ENCODE results near the gene CMPK2. TPM values are rescaled to one million over a fixed set of nuclear protein-coding genes. Genes with fewer than 3 reads are reported as not detected.

The CMPK2 gene
- total and polyA plus RNA-seq, 9 of the 15 experiments (the other 6 are each of a cell fraction or from before 2014, with no cell fraction given): 2.6 to 10.5 (median 5.0) TPM

GRCh38 chr2:6893876-6894482 lies 28.3 kb upstream of the CMPK2 start:
- no peaks in the 10 kb centered on the region for H3K9me3 ChIP-seq (replicated peaks; ENCODE audit: control insufficient read depth, insufficient read depth, low read depth, low read length)
- no peaks in the 10 kb centered on the region for H3K9me1 ChIP-seq (ENCODE audit: control insufficient read depth, insufficient read depth, low read length)
- in situ Hi-C loops (cut with MboI) (no loop called here), intact Hi-C loops (cut with micrococcal nuclease) (loop anchor here (2.0 to 5.0 kb wide), 2 partner anchors 13 to 1783 kb away; no protein-coding TSS in a partner anchor)
- H4K20me1 ChIP-seq (replicated peaks; ENCODE audit: control insufficient read depth, insufficient read depth, low read length): no peaks in the 10 kb centered on the region
- WGBS (ENCODE audit: insufficient coverage, low coverage, missing lambda C conversion rate): 0% methylated on average over 2 of the region's 2 CpGs
- no peak overlapping the region for H3K4me2 ChIP-seq (ENCODE audit: insufficient read depth, low read length)
- ATAC-seq (peak; percentile 98), FAIRE-seq (peak; percentile 99), DNase-seq (ENCODE audit: extremely low read depth in 1 of 4, low spot score in 3 of 4) (peak; percentile 85 to 96 (median 89))
- CTCF ChIA-PET (ENCODE audit: low intra/inter-chr PET ratio): no interaction called here
- H3K4me1 ChIP-seq (replicated peaks in 1 of 2; ENCODE audit: control insufficient read depth in 2 of 2, insufficient read depth in 2 of 2, low read length in 2 of 2): peaks cover 5 to 18% of the 10 kb centered on the region in 2 experiments; a peak in 4 of 5 replicates
- no peak overlapping the region for H3K9ac ChIP-seq (ENCODE audit: insufficient read depth in 1 of 2, low read depth in 2 of 2, low read length in 2 of 2)
- H3K36me3 ChIP-seq (ENCODE audit: control insufficient read depth, insufficient read depth, low read length): no peaks in the 10 kb centered on the region
- no peaks in the 10 kb centered on the region for H3K27me3 ChIP-seq (ENCODE audit: control insufficient read depth in 2 of 2, insufficient read depth in 2 of 2, low read length in 2 of 2)
- no TSS peak for BruUV-seq (replicated peaks)
- POLR2A ChIA-PET: interaction anchor here (0.8 to 1.5 kb wide), 4 partner anchors 17 to 129 kb away, joined by 3 to 11 read pairs (median 4); no protein-coding TSS in a partner anchor
- H3K79me2 ChIP-seq (ENCODE audit: control insufficient read depth, insufficient read depth, low read length): no peaks in the 10 kb centered on the region
- no peak overlapping the region for H2AFZ ChIP-seq (ENCODE audit: low read depth, low read length)
- H3K27ac ChIP-seq (ENCODE audit: extremely low read depth, low read depth, low read length): no peak overlapping the region
- H3K4me3 ChIP-seq: no peak overlapping the region
- TF ChIP-seq ZNF316 (IDR thresholded peaks at IDR 0.05) (no peak), NCOA1 (IDR thresholded peaks at IDR 0.05; ENCODE audit: low read depth) (peak; percentile 93), ZNF431 (CRISPR knock-in tag; IDR thresholded peaks at IDR 0.05) (peak; percentile 79), SLC30A9 (CRISPR knock-in tag; IDR thresholded peaks at IDR 0.05) (no peak), ZNF507 (tag; conservative IDR thresholded peaks at IDR 0.05) (no peak), ARID4B (CRISPR knock-in tag; IDR thresholded peaks at IDR 0.05) (no peak), PTBP1 (IDR thresholded peaks at IDR 0.05; ENCODE audit: low read depth, low read length) (no peak), DLX4 (CRISPR knock-in tag; IDR thresholded peaks at IDR 0.05) (no peak), CSDE1 (IDR thresholded peaks at IDR 0.05) (no peak), SPI1 (IDR thresholded peaks at IDR 0.05; ENCODE audit: borderline replicate concordance, low read depth, low read length) (no peak), ZNF707 (CRISPR knock-in tag; conservative IDR thresholded peaks at IDR 0.05) (no peak), TSC22D4 (tag; IDR thresholded peaks at IDR 0.05) (no peak), HNRNPH1 (optimal IDR thresholded peaks at IDR 0.05; ENCODE audit: low read depth, low read length) (no peak), ZNF253 (CRISPR knock-in tag; conservative IDR thresholded peaks at IDR 0.05) (no peak)

Measured in K562 (cell line).